GM21825 (cell line): ENCODE data around the gene GAB3.
"Not testable (repeated sequence)": the region's sequence is repeated elsewhere in the genome, so short reads cannot be mapped to it uniquely, and the experiment has no call there.

Experiments used
- ATAC-seq: cut with Tn5 transposase; IDR thresholded peaks from one replicate; pipeline ENCODE4 v1.9.1; 2021; ENCODE audit warnings: mild to moderate bottlenecking, moderate library complexity; ENCODE audit not compliant: unreplicated experiment

GAB3 gene

DNA sequence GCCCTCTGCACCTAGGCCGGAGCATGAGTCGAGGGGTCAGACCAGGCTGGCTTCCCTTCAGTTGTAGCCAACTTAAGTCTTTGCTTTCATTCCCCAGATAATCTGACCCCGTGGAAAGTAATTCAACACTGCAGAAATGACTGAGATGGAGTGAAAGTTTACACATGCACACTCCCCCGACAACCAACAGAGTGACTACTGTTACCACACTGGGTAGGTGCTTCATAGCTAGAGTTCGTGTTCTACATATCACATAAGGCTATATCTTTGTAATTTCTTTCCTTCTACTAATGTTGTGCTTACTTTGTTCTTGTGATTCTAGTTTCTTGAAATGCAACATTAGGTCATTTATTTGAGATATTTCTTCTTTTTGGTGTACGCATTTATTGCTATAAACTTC, 90.3 kb downstream of the GAB3 start:
- no peak for ATAC-seq

- no peak for ATAC-seq
These were observed 91.9 kb downstream of the GAB3 start for GRCh38 chrX:154658957-154659356.

DNA sequence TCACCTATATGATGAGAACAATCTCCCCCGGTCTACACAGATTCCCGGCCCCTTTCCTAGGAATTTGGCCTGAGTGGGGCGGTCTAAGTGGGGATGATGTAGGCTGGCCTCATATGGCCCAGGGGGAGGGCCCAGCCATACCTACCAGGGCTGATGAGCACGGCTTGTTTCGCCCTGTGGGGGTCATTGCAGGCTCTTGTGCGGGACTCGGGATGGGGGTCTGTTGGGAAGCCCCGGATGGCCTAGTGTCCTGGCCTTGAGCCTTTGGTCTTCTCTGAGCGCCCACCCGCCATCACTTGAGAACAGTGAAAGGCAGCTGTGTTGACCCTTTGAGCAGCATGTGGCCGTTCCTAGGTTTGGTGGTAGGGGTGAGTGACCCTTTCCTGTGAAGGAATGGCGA, 92.7 kb downstream of the GAB3 start:
- no peak for ATAC-seq

DNA sequence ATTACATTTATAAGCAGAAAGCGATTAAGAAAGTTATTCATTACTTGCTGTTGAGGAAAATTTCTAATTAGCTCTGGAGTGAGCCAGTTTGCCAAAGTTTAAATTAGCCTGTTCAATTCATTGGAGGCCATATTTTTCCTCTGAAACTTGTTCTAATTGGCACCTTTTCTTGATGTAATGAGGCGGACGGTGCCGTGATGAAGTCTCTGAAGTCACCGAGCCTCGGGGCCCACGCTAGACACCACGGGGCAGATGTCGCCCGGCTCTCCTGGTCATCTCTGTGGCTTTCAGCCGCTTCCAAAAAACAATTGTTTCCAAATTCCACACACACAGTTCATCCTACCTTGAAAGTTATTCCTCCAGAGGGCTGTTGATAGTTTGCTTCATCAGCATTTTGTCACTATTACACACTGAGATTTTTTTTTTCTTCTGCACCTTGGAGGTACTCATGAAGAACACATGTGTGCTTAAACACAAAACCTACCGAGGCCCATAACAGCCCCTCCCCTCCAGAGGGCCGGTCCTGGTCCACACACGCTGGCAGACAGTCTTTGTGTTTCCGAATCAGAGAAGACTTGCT, 93.6 kb downstream of the GAB3 start:
- no peak for ATAC-seq

DNA sequence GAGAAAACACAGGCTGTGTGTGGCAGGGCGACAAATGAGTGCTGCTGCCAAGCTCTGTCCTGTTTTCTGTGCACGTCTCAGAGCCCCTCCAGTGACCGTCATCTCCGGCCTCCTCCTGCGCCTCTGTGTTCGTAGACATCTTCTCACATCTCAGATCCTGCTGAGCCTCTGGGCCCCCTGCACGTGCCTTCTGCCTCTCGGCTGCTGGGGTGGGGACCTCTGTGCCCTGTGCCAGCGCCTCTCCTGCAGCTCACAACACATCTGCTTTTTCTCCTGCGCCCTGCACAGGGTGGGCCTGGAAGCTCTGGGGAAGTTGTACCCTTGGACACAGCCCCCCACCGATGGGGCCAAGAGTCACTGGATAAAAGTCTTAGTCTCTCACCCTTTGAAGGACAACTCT, 95.1 kb downstream of the GAB3 start:
- no peak for ATAC-seq

- ATAC-seq: no peak
These were observed 95.5 kb downstream of the GAB3 start for GRCh38 chrX:154655346-154655745.

DNA sequence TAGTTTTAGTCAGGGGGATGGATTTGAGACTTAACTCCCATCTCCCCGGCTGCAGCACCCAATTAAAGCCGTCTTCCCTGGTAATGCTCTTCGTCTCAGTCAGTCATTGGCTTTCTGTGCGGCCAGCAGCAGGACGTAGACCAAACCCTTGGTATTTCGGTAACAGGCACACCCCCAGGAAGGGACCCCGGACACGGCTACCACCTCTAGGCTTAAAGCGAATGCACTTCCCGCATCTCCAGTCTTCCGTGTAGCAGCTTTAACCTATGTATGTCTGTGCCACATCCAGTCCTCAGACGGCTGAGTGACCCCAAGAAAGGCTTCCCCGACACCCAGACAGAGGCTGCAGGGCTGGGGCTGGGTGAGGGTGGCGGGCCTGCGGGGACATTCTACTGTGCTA, 96.0 kb downstream of the GAB3 start:
- ATAC-seq: no peak

- ATAC-seq: no peak
These were observed 96.5 kb downstream of the GAB3 start for GRCh38 chrX:154654372-154654771.

GRCh38 chrX:154653413-154653812, 97.5 kb downstream of the GAB3 start, which contains the start of gene CTAG2:
TSS of gene CTAG2 (minus strand) at chrX:154653579. CDS start at chrX:154653515, 64 bp downstream.
- not testable (repeated sequence) for ATAC-seq

GRCh38 chrX:154653048-154653401, 97.9 kb downstream of the GAB3 start:
- no peak for ATAC-seq

GRCh38 chrX:154652311-154653047, 98.4 kb downstream of the GAB3 start:
- no peak for ATAC-seq

GRCh38 chrX:154650221-154650510, 100.7 kb downstream of the GAB3 start:
- no peak for ATAC-seq

DNA sequence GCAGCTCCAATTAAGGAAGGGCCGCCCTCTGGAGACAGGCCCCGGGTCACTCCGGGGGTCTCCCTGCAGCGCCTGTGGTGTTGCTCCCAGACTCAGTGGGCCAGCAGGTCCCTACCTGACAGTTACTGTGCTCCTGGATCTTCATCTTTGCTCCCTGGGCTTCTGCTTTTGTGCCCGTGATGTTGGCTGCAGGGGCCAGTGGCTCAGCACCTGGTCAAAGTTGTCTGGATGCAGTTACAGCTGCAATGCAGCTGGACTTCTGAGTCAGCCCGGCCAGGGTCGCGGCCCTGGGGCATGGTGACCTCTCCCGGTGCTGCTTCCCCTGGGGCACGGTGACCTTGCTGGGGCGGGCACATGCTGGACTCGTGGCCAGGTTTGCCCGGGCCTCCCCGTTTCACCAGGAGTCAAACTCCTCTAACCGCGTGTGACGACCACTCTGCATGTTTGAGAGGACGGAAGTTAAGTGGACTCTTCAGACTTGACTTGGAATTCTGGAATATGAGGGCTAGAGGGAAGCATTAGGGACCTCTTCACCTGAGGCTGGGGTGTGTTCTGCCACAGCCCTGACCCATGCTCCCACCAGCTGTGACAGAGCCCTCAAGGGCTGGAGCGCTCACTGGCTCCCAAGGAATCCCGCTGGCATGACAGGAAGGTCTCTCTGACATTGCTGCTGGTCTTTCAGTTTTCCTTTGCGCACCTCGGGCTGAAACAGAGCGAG, 101.2 kb downstream of the GAB3 start:
- ATAC-seq: no peak

DNA sequence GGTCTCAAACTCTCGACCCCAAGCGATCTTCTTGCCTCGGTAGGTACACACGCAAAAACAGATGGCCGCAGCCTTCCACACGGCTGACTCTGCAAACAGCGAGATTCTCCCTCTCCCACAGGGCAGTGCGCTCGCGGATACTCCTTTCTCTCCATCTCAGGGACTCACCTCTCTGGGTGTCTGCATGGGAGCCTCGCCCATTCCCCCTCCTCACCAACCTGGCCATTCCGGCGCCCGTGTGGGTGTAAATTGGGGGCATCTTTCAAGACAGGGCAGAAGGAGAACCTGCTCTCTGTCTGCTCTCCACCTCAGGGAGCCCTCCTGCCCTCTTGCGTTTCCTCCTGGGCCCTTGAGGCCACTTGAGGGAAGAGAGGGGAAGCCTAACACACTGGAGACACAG, 101.9 kb downstream of the GAB3 start:
- no peak for ATAC-seq

GRCh38 chrX:154645745-154646378, 105.0 kb downstream of the GAB3 start:
- ATAC-seq: not testable (repeated sequence)

- ATAC-seq: not testable (repeated sequence)
These were observed 107.2 kb downstream of the GAB3 start for GRCh38 chrX:154643708-154644107.

DNA sequence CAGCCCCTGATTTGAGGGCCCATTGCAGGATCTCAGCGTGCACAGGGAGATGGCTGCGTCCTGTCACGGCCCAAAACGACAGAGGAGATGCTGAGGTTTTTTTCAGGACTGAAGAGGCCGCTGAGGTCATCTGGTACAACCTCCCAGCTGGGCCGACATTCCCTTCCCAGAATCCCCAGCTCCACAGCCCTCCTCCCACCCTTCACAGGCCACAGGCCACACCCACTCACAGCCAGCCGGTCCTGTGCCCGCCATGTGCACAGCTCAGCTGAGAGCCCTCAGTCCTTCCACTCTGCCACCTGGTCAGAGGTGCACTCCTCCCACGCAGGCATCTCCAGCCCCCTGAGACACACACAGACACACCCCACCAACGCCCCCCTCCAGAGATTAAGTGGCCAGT, 109.1 kb downstream of the GAB3 start:
- not testable (repeated sequence) for ATAC-seq

DNA sequence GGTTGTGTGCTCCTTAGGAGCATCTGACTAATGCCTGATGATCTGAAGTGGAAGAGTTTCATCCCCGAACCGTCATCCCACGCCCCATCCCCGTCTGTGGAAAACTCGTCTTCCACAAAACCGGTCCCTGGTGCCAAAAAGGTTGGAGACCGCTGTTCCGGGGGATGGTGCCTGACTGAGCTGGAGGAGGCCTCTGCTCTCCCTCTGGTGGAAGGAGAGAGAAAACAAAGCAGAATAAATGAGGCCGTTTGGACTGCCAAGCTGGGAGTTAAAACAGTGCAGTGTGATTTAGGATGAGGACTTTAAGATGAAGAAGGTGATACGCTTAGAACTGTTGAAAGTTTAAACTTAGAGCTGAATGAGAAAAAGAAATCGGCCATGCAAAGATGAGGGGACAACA, 117.2 kb downstream of the GAB3 start:
- not testable (repeated sequence) for ATAC-seq

DNA sequence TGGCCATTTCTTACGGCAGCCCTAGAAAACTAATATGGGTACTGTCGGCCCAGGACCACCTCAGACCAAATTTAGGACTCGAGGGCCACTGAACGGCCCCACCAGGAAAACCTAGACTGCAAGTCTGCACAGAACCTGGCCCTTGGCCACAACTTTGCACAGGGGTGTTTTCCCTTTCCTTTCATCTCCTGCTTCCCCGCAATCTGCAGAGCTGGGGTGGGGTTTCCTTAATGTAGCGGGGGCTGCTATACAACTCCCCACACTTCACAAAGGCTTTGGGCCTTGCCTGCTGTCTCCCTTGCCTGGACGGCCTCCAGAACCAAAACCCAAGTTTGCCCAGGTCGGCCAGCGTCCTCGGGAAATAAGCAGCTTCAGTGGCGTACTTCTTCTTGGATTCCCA, 119.9 kb downstream of the GAB3 start:
- not testable (repeated sequence) for ATAC-seq

DNA sequence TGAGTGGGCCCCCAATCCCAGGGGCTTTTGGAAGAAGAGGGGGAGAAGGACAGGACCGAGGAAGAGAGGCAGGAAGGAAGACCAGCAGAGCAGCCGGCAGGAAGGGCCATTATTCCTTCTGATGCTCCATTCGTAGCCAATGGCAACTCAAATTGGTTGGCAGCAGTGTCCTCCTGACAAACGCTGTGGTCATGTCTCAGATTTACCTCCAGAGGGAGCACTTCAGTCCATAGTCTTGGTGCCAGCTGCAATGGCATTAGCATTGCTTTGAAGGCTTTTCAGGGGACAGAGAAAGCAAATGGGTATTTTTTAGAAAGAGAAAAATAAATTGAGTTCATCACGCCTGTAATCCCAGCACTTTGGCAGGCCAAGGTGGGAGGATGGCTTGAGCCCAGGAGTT, 121.9 kb downstream of the GAB3 start:
- ATAC-seq: not testable (repeated sequence)
